C4-2B (cell line): ENCODE data around the gene C22orf39.

Experiments
- ZFX ChIP-seq: fragments of 450-650 bp; IDR thresholded peaks from 2 replicates; pipeline ENCODE4 v1.6.1; 2017
- TF ChIP-seq, protein P1 (sequence below): fragments of 450-650 bp; conservative IDR thresholded peaks from 2 replicates; pipeline ENCODE4 v1.5.1; 2017; ENCODE audit warnings: mild to moderate bottlenecking

DNA sequence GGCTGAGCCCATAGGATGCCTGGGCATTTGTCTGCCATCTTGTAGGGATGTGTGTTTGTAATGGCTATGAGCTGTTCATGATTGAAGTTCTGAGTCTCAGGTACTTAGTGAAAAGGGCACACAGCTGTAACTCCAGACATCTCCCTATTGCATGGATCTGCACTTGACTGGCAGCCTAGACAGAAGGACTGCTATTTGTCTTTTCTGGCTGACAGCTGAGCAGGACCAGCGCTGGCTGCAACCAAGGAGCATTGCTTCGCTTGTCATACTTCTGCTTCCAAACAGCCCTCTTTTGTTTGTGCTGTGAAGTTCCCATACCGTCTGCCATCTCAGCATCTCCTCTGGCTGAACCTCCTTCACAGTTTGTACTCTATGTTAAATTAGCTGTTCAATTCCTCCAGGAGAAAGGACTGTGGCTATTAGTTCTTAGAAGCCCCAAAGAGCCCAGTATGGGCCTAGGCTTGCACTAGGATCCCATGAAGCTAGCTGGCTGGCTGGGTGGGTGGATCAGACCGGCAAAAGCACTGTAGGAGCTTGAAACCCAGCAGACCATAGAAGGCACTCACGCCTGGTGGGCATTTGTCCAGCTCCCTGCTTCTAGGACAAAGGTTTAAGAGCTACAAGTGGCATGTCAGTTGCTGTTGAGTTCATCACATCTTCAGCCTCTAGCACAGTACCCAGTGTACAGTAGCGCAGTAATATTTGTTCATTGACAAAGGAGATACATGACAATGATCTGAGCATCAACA is 36.4 kb downstream of the C22orf39 start:
- TF ChIP-seq, protein P1, sequence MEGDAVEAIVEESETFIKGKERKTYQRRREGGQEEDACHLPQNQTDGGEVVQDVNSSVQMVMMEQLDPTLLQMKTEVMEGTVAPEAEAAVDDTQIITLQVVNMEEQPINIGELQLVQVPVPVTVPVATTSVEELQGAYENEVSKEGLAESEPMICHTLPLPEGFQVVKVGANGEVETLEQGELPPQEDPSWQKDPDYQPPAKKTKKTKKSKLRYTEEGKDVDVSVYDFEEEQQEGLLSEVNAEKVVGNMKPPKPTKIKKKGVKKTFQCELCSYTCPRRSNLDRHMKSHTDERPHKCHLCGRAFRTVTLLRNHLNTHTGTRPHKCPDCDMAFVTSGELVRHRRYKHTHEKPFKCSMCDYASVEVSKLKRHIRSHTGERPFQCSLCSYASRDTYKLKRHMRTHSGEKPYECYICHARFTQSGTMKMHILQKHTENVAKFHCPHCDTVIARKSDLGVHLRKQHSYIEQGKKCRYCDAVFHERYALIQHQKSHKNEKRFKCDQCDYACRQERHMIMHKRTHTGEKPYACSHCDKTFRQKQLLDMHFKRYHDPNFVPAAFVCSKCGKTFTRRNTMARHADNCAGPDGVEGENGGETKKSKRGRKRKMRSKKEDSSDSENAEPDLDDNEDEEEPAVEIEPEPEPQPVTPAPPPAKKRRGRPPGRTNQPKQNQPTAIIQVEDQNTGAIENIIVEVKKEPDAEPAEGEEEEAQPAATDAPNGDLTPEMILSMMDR: no peak
- no peak for TF ChIP-seq ZFX
